Ishikawa (cell line): ENCODE results near the gene ZBTB38.

Experiments
- CEBPB ChIP-seq: IDR thresholded peaks from 2 replicates; pipeline ENCODE4 v1.6.1; 2012
- CREB1 ChIP-seq: IDR thresholded peaks from 2 replicates; pipeline ENCODE4 v1.6.1; 2012; ENCODE audit warnings: low read depth
- EGR1 ChIP-seq: IDR thresholded peaks from 2 replicates; pipeline ENCODE4 v1.6.1; 2012
- EP300 ChIP-seq: IDR thresholded peaks from 2 replicates; pipeline ENCODE4 v1.6.1; 2012; ENCODE audit warnings: borderline replicate concordance
- FOXM1 ChIP-seq: IDR thresholded peaks from 2 replicates; pipeline ENCODE4 v1.6.1; 2012; ENCODE audit warnings: low read depth, borderline replicate concordance
- MAX ChIP-seq: IDR thresholded peaks from 2 replicates; pipeline ENCODE4 v1.6.1; 2012
- NFIC ChIP-seq: IDR thresholded peaks from 2 replicates; pipeline ENCODE4 v1.6.1; 2012
- RAD21 ChIP-seq: IDR thresholded peaks from 2 replicates; pipeline ENCODE4 v1.6.1; 2012; ENCODE audit warnings: low read depth
- TAF1 ChIP-seq: IDR thresholded peaks from 2 replicates; pipeline ENCODE4 v1.6.1; 2012; ENCODE audit warnings: low read depth, mild to moderate bottlenecking
- TCF12 ChIP-seq: IDR thresholded peaks from 2 replicates; pipeline ENCODE4 v1.6.1; 2012; ENCODE audit warnings: low read depth
- TEAD4 ChIP-seq: IDR thresholded peaks from 2 replicates; pipeline ENCODE4 v1.6.1; 2012
- USF1 ChIP-seq: IDR thresholded peaks from 2 replicates; pipeline ENCODE4 v1.6.1; 2012
- YY1 ChIP-seq: IDR thresholded peaks from 2 replicates; pipeline ENCODE4 v1.6.1; 2012; ENCODE audit warnings: low read depth
- ZBTB7A ChIP-seq: IDR thresholded peaks from 2 replicates; pipeline ENCODE4 v1.6.1; 2012; ENCODE audit warnings: low read depth
- TF ChIP-seq, protein P1 (sequence below): IDR thresholded peaks from 2 replicates; pipeline ENCODE4 v1.6.1; 2012; ENCODE audit warnings: low read depth, mild to moderate bottlenecking

The ZBTB38 gene

DNA sequence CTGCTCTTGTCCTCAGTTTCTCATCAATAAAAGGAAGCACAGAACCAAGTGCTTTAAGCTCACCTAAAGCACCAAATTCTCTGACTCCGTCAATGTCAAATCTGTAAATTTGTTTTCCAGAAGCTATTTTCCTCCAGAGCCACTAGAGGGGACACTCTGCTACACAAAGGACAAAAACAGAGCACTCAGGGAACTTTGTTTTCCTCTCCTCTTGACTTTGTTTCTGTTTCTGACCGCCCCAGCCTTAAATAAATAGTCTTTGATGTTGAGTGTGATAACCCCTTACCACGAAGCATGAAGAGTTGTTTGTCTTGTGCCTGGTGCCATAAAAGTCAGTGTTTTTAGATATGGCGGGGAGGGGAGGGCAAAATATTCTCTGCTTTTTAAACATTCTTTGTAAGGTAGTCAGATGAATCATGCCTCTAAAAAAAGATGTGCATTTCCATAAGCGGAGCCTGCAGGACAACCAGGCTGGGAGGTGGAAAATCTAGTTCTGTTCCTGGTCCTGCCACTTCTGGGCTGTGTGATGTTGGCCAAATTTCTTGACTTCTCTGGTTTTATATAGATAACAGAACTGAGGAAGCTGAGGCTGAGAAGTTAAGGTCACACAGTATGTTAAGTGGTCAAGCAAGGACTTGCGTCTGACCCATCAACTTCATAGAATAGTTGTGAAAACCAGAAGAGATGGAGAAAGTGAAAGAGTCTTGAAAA lies 7.3 kb upstream of the ZBTB38 start:
- TF ChIP-seq MAX (no peak), RAD21 (peak; percentile 86)

DNA sequence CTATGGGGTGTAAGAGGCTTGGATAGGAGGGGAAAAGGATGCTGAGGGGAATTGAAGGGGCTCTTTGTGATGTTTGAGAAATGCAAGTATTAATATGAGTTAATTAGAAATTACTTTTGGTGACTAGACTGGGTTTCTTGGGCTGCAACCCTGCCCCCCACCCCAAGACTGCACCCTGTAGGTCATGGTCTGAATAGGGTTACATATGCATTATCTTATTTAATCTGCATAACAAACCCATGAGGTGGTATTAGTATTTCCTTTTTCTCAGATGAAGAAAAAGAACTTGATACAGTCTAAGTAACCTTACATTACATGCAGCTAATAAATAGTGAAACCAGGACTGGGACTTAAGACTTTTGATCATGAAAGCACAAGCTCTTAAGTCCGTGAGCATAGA lies 5.6 kb upstream of the ZBTB38 start:
- TF ChIP-seq ZBTB7A = no peak
- TF ChIP-seq, protein P1, sequence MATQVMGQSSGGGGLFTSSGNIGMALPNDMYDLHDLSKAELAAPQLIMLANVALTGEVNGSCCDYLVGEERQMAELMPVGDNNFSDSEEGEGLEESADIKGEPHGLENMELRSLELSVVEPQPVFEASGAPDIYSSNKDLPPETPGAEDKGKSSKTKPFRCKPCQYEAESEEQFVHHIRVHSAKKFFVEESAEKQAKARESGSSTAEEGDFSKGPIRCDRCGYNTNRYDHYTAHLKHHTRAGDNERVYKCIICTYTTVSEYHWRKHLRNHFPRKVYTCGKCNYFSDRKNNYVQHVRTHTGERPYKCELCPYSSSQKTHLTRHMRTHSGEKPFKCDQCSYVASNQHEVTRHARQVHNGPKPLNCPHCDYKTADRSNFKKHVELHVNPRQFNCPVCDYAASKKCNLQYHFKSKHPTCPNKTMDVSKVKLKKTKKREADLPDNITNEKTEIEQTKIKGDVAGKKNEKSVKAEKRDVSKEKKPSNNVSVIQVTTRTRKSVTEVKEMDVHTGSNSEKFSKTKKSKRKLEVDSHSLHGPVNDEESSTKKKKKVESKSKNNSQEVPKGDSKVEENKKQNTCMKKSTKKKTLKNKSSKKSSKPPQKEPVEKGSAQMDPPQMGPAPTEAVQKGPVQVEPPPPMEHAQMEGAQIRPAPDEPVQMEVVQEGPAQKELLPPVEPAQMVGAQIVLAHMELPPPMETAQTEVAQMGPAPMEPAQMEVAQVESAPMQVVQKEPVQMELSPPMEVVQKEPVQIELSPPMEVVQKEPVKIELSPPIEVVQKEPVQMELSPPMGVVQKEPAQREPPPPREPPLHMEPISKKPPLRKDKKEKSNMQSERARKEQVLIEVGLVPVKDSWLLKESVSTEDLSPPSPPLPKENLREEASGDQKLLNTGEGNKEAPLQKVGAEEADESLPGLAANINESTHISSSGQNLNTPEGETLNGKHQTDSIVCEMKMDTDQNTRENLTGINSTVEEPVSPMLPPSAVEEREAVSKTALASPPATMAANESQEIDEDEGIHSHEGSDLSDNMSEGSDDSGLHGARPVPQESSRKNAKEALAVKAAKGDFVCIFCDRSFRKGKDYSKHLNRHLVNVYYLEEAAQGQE = no peak
- no peak for TF ChIP-seq TCF12
- TF ChIP-seq USF1 = no peak
- TF ChIP-seq YY1 = no peak
- no peak for TF ChIP-seq TEAD4
- TF ChIP-seq CREB1 = no peak
- TF ChIP-seq TAF1 = no peak
- no peak for TF ChIP-seq CEBPB

DNA sequence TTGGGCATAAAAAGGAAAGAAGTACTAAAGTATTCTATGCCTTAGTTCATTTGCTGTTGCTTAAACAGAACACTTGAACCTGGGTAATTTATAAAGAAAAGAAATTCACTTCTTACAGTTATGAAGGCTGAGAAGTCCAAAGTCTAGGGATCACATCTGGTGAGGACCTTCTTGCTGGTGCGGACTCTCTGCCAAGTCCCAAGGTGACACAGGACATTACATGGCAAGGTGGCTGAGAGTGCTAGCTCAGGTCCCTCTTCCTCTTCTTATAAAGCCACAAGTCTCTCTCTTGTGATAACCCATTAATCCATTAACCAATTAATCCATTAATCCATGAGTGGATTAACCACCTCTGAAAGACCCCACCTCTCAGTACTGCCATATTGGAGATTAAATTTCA lies 3.1 kb upstream of the ZBTB38 start:
- TF ChIP-seq ZBTB7A (no peak), CEBPB (no peak), TAF1 (no peak), EP300 (no peak), TCF12 (no peak), YY1 (no peak), USF1 (no peak), RAD21 (no peak), MAX (no peak), FOXM1 (no peak), CREB1 (no peak), TEAD4 (no peak), NFIC (no peak), EGR1 (no peak)
- TF ChIP-seq, protein P1 = no peak

GRCh38 chr3:141366285-141367037 lies 1.8 kb upstream of the ZBTB38 start:
- no peak for TF ChIP-seq FOXM1
- TF ChIP-seq TEAD4 = peak; percentile 38; the same call in 1 of the 2 replicates

- TF ChIP-seq NFIC = 0 out of 2 replicates have a peak, but pooled peaks have one; percentile 26
- TF ChIP-seq YY1 = no peak
- TF ChIP-seq USF1 = no peak
Measured at GRCh38 chr3:141367038-141367730, 1.1 kb upstream of the ZBTB38 start.
